GM23338 (cell line): ENCODE measurements around the gene PHLDB2.

ENCODE experiments used
- CREB1 ChIP-seq: fragments of 250-450 bp; sonication (Bioruptor Pico); IDR thresholded peaks from 2 replicates; pipeline ENCODE4 v1.5.0; 2020; ENCODE audit warnings: low read depth, mild to moderate bottlenecking, moderate library complexity
- EZH2 ChIP-seq: fragments of 200-600 bp; sonication (generic); IDR thresholded peaks from one replicate; pipeline ENCODE4 v1.8.0; 2017; ENCODE audit warnings: antibody characterized with exemption, mild to moderate bottlenecking, low read depth; ENCODE audit not compliant: unreplicated experiment
- EZH2phosphoT487 ChIP-seq: fragments of 200-600 bp; sonication (generic); IDR thresholded peaks from one replicate; pipeline ENCODE4 v1.8.1; 2018; ENCODE audit warnings: antibody characterized with exemption; ENCODE audit not compliant: unreplicated experiment
- JUNB ChIP-seq: IDR thresholded peaks from one replicate; pipeline ENCODE4 v1.6.1; 2016; ENCODE audit warnings: antibody characterized with exemption; ENCODE audit not compliant: unreplicated experiment
- POLR2AphosphoS5 ChIP-seq: IDR thresholded peaks from 2 replicates; pipeline ENCODE4 v1.6.1; 2016; ENCODE audit warnings: antibody characterized with exemption, low read depth
- STAT1 ChIP-seq: IDR thresholded peaks from one replicate; pipeline ENCODE4 v1.6.1; 2016; ENCODE audit warnings: antibody characterized with exemption; ENCODE audit not compliant: unreplicated experiment
- TF ChIP-seq, protein P1 (sequence below): IDR thresholded peaks from one replicate; pipeline ENCODE4 v1.6.1; 2018; ENCODE audit warnings: antibody characterized with exemption; ENCODE audit not compliant: unreplicated experiment
- TF ChIP-seq, protein P2 (sequence below), 2 experiments: fragments of 200-600 bp in 1 of 2; sonication (generic) in 1 of 2; conservative IDR thresholded peaks; 2 replicates each; pipeline versions ENCODE4 v1.5.1 to v1.6.1; 2016 to 2017; ENCODE audit warnings: antibody characterized with exemption in 2 of 2, low read depth in 2 of 2, mild to moderate bottlenecking in 2 of 2, moderate library complexity in 1 of 2
- TF ChIP-seq, protein P3 (sequence below): IDR thresholded peaks from 2 replicates; pipeline ENCODE4 v1.6.1; 2016; ENCODE audit warnings: antibody characterized with exemption

DNA sequence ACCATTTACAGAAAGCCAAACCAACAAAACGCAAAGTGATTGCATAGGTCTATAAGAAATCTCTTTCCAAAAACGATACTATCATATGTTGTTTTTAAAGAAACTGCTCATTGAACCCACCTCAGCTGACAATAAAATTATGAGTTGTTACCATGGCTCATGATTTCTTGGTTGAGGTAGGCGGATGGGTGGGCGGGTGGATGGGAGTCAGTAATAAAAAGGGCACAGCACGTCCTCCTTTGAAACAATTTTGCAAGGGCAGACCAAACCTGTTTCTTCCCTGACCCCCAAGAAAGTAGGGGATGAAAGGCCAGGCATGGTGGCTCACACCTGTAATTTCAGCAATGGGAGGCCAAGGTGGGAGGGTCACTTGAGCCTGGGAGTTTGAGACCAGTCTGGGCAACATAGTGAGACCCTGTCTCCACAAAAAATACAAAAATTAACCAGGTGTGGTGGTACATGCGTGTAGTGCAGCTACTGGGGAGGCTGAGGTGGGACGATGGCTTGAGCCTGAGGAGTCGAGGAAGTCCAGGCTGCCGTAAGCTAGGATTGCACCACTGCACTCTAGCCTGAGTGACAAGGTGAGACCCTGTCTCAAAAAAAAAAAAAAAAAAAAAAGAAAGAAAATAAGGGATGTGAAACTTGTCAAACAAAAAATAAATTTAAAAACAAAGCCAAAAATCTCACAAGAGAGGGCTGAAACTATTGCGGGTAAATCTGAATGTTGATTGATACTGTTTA, 121.8 kb downstream of the PHLDB2 start:
- TF ChIP-seq, protein P1, sequence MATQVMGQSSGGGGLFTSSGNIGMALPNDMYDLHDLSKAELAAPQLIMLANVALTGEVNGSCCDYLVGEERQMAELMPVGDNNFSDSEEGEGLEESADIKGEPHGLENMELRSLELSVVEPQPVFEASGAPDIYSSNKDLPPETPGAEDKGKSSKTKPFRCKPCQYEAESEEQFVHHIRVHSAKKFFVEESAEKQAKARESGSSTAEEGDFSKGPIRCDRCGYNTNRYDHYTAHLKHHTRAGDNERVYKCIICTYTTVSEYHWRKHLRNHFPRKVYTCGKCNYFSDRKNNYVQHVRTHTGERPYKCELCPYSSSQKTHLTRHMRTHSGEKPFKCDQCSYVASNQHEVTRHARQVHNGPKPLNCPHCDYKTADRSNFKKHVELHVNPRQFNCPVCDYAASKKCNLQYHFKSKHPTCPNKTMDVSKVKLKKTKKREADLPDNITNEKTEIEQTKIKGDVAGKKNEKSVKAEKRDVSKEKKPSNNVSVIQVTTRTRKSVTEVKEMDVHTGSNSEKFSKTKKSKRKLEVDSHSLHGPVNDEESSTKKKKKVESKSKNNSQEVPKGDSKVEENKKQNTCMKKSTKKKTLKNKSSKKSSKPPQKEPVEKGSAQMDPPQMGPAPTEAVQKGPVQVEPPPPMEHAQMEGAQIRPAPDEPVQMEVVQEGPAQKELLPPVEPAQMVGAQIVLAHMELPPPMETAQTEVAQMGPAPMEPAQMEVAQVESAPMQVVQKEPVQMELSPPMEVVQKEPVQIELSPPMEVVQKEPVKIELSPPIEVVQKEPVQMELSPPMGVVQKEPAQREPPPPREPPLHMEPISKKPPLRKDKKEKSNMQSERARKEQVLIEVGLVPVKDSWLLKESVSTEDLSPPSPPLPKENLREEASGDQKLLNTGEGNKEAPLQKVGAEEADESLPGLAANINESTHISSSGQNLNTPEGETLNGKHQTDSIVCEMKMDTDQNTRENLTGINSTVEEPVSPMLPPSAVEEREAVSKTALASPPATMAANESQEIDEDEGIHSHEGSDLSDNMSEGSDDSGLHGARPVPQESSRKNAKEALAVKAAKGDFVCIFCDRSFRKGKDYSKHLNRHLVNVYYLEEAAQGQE, result no peak
- TF ChIP-seq EZH2phosphoT487 (no peak), EZH2 (no peak), POLR2AphosphoS5 (no peak), JUNB (no peak), STAT1 (no peak), CREB1 (no peak)
- TF ChIP-seq, protein P2, sequence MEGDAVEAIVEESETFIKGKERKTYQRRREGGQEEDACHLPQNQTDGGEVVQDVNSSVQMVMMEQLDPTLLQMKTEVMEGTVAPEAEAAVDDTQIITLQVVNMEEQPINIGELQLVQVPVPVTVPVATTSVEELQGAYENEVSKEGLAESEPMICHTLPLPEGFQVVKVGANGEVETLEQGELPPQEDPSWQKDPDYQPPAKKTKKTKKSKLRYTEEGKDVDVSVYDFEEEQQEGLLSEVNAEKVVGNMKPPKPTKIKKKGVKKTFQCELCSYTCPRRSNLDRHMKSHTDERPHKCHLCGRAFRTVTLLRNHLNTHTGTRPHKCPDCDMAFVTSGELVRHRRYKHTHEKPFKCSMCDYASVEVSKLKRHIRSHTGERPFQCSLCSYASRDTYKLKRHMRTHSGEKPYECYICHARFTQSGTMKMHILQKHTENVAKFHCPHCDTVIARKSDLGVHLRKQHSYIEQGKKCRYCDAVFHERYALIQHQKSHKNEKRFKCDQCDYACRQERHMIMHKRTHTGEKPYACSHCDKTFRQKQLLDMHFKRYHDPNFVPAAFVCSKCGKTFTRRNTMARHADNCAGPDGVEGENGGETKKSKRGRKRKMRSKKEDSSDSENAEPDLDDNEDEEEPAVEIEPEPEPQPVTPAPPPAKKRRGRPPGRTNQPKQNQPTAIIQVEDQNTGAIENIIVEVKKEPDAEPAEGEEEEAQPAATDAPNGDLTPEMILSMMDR (conservative IDR thresholded peaks at IDR 0.05; ENCODE audit: low read depth in 2 of 2), result no peak
- TF ChIP-seq, protein P3, sequence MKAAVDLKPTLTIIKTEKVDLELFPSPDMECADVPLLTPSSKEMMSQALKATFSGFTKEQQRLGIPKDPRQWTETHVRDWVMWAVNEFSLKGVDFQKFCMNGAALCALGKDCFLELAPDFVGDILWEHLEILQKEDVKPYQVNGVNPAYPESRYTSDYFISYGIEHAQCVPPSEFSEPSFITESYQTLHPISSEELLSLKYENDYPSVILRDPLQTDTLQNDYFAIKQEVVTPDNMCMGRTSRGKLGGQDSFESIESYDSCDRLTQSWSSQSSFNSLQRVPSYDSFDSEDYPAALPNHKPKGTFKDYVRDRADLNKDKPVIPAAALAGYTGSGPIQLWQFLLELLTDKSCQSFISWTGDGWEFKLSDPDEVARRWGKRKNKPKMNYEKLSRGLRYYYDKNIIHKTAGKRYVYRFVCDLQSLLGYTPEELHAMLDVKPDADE, result no peak
